ENCODE measurements around the gene PNN. TPM values are rescaled to one million over a fixed set of nuclear protein-coding genes. Genes with fewer than 3 reads are reported as not detected.
A peak's percentile ranks its signal among the peaks of the same experiment; 100 is the strongest.

The PNN gene
- total RNA-seq, 1 experiment from 2014 or later, result 65.8 TPM

DNA sequence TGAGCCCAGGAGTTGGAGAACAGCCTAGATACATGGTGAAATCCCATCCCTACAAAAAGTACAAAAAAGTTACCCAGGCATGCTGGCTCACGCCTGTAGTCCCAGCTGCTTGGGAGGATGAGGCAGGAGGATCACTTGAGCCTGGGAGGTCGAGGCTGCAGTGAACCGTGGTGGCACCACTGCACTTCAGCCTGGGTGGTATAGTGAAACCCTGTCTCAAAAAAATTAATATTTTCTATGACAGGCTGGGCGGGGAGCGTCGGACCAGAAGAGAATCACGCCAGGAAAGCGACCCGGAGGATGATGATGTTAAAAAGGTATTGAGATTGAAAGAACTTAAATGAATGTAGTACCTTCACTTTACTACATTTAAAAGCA, 2.1 kb downstream of the PNN start:
- DNase-seq, result no peak
- CTCF ChIA-PET, result interaction anchor here (0.6 kb wide), 1 partner anchor 43 kb away, joined by 3 read pairs; no protein-coding TSS in a partner anchor
- H3K9me2 ChIP-seq (ENCODE audit: insufficient read depth), result no peaks in the 10 kb centered on the region
- H3K27ac ChIP-seq, result 0 out of 2 replicates have a peak overlapping the region, but pooled peaks have one; percentile 57
- no peaks in the 10 kb centered on the region for H3K27me3 ChIP-seq (ENCODE audit: insufficient read depth, low read depth)
- BruUV-seq (replicated peaks), result no TSS peak
- POLR2A ChIA-PET (ENCODE audit: unreplicated experiment), result no interaction called here
- peaks cover 22% of the 10 kb centered on the region for H4K20me1 ChIP-seq (ENCODE audit: insufficient read depth)
- intact Hi-C loops (cut with micrococcal nuclease; ENCODE audit: unreplicated experiment), result loop anchor here (10.0 kb wide), 1 partner anchor 72 kb away; the partner anchor contains the start of gene SEC23A
- H3K9me3 ChIP-seq (ENCODE audit: insufficient read depth, low read depth), result no peaks in the 10 kb centered on the region
- peak overlapping the region; percentile 87 for H3K4me2 ChIP-seq
- no peak for TF ChIP-seq EZH2 (IDR thresholded peaks at IDR 0.05; ENCODE audit: low read depth)
- TF ChIP-seq, protein P1, sequence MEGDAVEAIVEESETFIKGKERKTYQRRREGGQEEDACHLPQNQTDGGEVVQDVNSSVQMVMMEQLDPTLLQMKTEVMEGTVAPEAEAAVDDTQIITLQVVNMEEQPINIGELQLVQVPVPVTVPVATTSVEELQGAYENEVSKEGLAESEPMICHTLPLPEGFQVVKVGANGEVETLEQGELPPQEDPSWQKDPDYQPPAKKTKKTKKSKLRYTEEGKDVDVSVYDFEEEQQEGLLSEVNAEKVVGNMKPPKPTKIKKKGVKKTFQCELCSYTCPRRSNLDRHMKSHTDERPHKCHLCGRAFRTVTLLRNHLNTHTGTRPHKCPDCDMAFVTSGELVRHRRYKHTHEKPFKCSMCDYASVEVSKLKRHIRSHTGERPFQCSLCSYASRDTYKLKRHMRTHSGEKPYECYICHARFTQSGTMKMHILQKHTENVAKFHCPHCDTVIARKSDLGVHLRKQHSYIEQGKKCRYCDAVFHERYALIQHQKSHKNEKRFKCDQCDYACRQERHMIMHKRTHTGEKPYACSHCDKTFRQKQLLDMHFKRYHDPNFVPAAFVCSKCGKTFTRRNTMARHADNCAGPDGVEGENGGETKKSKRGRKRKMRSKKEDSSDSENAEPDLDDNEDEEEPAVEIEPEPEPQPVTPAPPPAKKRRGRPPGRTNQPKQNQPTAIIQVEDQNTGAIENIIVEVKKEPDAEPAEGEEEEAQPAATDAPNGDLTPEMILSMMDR (conservative IDR thresholded peaks at IDR 0.05), result no peak
- peaks cover 21% of the 10 kb centered on the region for H3K4me1 ChIP-seq (replicated peaks; ENCODE audit: insufficient read depth)
- no peak overlapping the region for H2AFZ ChIP-seq
- H3K79me2 ChIP-seq (ENCODE audit: low read depth), result peaks cover 56% of the 10 kb centered on the region
- H3F3A ChIP-seq (ENCODE audit: insufficient read depth, low read depth), result peaks cover 63% of the 10 kb centered on the region
- H3K4me3 ChIP-seq, result no peak overlapping the region
- H3K36me3 ChIP-seq (ENCODE audit: low read depth), result peaks cover 55% of the 10 kb centered on the region

DNA sequence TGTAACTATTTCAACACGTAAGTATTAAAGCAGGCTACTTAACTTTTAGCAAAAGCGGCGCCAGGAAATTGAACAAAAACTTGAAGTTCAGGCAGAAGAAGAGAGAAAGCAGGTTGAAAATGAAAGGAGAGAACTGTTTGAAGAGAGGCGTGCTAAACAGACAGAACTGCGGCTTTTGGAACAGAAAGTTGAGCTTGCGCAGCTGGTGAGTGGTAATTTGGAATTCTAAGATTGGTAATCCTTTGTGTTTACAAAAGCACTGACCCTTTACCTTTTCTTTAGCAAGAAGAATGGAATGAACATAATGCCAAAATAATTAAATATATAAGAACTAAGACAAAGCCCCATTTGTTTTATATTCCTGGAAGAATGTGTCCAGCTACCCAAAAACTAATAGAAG, 4.0 kb downstream of the PNN start:
- DNase-seq, result no peak
- no TSS peak for BruUV-seq (replicated peaks)
- ChIA-PET CTCF (no interaction called here), POLR2A (ENCODE audit: unreplicated experiment) (interaction anchor here (1.0 kb wide), 1 partner anchor 10 kb away, joined by 7 read pairs; no protein-coding TSS in a partner anchor)
- Histone ChIP-seq H3K4me1 (replicated peaks; ENCODE audit: insufficient read depth) (peaks cover 21% of the 10 kb centered on the region), H4K20me1 (ENCODE audit: insufficient read depth) (peaks cover 22% of the 10 kb centered on the region), H3K9me2 (ENCODE audit: insufficient read depth) (no peaks in the 10 kb centered on the region), H3K9me3 (ENCODE audit: insufficient read depth, low read depth) (no peaks in the 10 kb centered on the region), H2AFZ (no peak overlapping the region), H3K4me3 (no peak overlapping the region), H3K4me2 (no peak overlapping the region), H3K27ac (0 out of 2 replicates have a peak overlapping the region, but pooled peaks have one; percentile 30), H3K27me3 (ENCODE audit: insufficient read depth, low read depth) (no peaks in the 10 kb centered on the region), H3K36me3 (ENCODE audit: low read depth) (peaks cover 63% of the 10 kb centered on the region), H3F3A (ENCODE audit: insufficient read depth, low read depth) (peaks cover 75% of the 10 kb centered on the region), H3K79me2 (ENCODE audit: low read depth) (peaks cover 53% of the 10 kb centered on the region)
- intact Hi-C loops (cut with micrococcal nuclease; ENCODE audit: unreplicated experiment), result loop anchor here (10.0 kb wide), 1 partner anchor 74 kb away; the partner anchor contains the start of gene SEC23A
- TF ChIP-seq EZH2 (IDR thresholded peaks at IDR 0.05; ENCODE audit: low read depth), result no peak
- TF ChIP-seq, protein P1 (conservative IDR thresholded peaks at IDR 0.05), result no peak

DNA sequence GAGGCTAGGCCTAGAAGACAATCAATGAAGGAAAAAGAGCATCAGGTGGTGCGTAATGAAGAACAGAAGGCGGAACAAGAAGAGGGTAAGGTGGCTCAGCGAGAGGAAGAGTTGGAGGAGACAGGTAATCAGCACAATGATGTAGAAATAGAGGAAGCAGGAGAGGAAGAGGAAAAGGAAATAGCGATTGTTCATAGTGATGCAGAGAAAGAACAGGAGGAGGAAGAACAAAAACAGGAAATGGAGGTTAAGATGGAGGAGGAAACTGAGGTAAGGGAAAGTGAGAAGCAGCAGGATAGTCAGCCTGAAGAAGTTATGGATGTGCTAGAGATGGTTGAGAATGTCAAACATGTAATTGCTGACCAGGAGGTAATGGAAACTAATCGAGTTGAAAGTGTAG, 5.5 kb downstream of the PNN start:
- no peaks in the 10 kb centered on the region for H3K27me3 ChIP-seq (ENCODE audit: insufficient read depth, low read depth)
- CTCF ChIA-PET, result no interaction called here
- H3K4me1 ChIP-seq (replicated peaks; ENCODE audit: insufficient read depth), result peaks cover 21% of the 10 kb centered on the region
- H3K9me3 ChIP-seq (ENCODE audit: insufficient read depth, low read depth), result no peaks in the 10 kb centered on the region
- TF ChIP-seq EZH2 (IDR thresholded peaks at IDR 0.05; ENCODE audit: low read depth), result no peak
- TF ChIP-seq, protein P1 (conservative IDR thresholded peaks at IDR 0.05), result no peak
- intact Hi-C loops (cut with micrococcal nuclease; ENCODE audit: unreplicated experiment), result no loop called here
- H3K27ac ChIP-seq, result peak overlapping the region; percentile 3; the same call in 1 of the 2 replicates
- H3K79me2 ChIP-seq (ENCODE audit: low read depth), result peaks cover 45% of the 10 kb centered on the region
- H3K36me3 ChIP-seq (ENCODE audit: low read depth), result peaks cover 63% of the 10 kb centered on the region
- H3F3A ChIP-seq (ENCODE audit: insufficient read depth, low read depth), result peaks cover 80% of the 10 kb centered on the region
- no peak for DNase-seq
- H4K20me1 ChIP-seq (ENCODE audit: insufficient read depth), result peaks cover 22% of the 10 kb centered on the region
- no peak overlapping the region for H3K4me3 ChIP-seq
- H3K9me2 ChIP-seq (ENCODE audit: insufficient read depth), result no peaks in the 10 kb centered on the region
- H3K4me2 ChIP-seq, result no peak overlapping the region
- BruUV-seq (replicated peaks), result no TSS peak
- POLR2A ChIA-PET (ENCODE audit: unreplicated experiment), result interaction anchor here (0.7 kb wide), 1 partner anchor 86 kb away, joined by 5 read pairs; no protein-coding TSS in a partner anchor
- H2AFZ ChIP-seq, result no peak overlapping the region
